ENCODE data around the gene TBX3.

The TBX3 gene

DNA sequence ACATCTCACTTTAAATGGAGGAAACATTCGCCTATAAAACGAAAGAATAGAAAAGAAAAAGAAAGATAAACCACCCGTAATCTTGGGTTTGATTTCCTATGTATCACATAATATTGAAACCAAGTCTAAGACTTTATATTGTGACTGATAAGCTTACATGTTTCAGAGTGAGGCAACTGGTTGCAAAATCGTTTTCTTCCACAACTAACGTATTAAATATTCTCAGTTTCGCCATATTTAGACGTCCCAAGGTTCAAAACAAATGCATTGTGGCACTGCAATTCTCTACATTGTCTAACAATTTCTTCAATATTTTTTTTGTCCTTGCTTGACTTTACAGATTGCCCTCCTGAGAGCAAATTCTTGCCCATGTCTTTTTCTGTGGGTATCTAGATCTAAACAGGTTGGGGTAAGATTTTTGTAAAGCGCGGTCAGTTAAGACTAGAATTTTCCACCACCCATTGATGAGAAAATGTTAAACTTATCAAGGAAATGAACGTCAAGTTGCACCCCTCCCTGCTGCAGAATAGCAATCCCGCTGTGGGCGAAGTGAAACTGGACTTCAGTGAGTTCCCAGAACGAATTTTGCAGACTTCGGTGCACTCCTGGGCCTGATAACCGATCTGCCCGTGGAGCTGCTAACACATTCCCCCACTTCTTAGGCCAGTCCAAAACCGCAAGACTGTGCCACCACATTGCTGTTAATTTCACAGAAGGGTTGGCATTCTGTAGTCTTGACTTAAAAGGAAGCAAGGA, 2.7 kb downstream of the TBX3 start:
- TF ChIP-seq, protein P1, sequence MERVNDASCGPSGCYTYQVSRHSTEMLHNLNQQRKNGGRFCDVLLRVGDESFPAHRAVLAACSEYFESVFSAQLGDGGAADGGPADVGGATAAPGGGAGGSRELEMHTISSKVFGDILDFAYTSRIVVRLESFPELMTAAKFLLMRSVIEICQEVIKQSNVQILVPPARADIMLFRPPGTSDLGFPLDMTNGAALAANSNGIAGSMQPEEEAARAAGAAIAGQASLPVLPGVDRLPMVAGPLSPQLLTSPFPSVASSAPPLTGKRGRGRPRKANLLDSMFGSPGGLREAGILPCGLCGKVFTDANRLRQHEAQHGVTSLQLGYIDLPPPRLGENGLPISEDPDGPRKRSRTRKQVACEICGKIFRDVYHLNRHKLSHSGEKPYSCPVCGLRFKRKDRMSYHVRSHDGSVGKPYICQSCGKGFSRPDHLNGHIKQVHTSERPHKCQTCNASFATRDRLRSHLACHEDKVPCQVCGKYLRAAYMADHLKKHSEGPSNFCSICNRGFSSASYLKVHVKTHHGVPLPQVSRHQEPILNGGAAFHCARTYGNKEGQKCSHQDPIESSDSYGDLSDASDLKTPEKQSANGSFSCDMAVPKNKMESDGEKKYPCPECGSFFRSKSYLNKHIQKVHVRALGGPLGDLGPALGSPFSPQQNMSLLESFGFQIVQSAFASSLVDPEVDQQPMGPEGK (CRISPR knock-in tag; IDR thresholded peaks at IDR 0.05; ENCODE audit: borderline replicate concordance), result no peak
- TF ChIP-seq RARB (CRISPR knock-in tag; IDR thresholded peaks at IDR 0.05) (no peak), ZC3H10 (CRISPR knock-in tag; IDR thresholded peaks at IDR 0.05) (no peak), ZNF565 (CRISPR knock-in tag; conservative IDR thresholded peaks at IDR 0.05; ENCODE audit: low read depth) (no peak), CSDC2 (CRISPR knock-in tag; IDR thresholded peaks at IDR 0.05) (no peak), ZNF8 (CRISPR knock-in tag; IDR thresholded peaks at IDR 0.05) (no peak), GLIS3 (CRISPR knock-in tag; IDR thresholded peaks at IDR 0.05) (no peak)
- TF ChIP-seq, protein P2, sequence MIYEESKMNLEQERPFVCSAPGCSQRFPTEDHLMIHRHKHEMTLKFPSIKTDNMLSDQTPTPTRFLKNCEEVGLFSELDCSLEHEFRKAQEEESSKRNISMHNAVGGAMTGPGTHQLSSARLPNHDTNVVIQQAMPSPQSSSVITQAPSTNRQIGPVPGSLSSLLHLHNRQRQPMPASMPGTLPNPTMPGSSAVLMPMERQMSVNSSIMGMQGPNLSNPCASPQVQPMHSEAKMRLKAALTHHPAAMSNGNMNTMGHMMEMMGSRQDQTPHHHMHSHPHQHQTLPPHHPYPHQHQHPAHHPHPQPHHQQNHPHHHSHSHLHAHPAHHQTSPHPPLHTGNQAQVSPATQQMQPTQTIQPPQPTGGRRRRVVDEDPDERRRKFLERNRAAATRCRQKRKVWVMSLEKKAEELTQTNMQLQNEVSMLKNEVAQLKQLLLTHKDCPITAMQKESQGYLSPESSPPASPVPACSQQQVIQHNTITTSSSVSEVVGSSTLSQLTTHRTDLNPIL (CRISPR knock-in tag; IDR thresholded peaks at IDR 0.05; ENCODE audit: low read depth), result no peak
- TF ChIP-seq, protein P3, sequence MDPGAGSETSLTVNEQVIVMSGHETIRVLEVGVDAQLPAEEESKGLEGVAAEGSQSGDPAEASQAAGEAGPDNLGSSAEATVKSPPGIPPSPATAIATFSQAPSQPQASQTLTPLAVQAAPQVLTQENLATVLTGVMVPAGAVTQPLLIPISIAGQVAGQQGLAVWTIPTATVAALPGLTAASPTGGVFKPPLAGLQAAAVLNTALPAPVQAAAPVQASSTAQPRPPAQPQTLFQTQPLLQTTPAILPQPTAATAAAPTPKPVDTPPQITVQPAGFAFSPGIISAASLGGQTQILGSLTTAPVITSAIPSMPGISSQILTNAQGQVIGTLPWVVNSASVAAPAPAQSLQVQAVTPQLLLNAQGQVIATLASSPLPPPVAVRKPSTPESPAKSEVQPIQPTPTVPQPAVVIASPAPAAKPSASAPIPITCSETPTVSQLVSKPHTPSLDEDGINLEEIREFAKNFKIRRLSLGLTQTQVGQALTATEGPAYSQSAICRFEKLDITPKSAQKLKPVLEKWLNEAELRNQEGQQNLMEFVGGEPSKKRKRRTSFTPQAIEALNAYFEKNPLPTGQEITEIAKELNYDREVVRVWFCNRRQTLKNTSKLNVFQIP (CRISPR knock-in tag; IDR thresholded peaks at IDR 0.05; ENCODE audit: borderline replicate concordance, low read depth), result no peak
- no peak for ATAC-seq

DNA sequence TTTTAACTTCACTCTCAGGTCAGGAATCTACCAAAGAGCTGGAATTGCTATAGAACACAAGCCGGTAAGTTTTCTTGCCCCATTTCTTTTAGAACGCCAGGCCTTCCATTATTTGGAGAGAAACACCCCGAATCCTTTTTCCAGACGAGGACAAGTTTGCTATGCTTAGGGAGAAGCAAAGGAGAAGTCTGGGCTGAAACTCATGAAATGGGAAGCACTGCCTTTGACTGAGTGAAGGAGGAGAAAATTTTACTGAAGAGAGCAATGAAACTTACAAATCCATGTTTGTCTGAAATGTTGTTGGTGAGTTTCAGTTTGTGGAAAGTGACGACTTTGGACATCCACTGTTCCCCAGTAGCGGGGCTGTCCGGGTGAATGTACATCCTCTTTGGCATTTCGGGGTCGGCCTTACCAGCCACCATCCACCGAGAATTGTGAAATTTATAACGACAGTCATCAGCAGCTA, 3.3 kb downstream of the TBX3 start:
- no peak for TF ChIP-seq ZFP30 (CRISPR knock-in tag; IDR thresholded peaks at IDR 0.05)
- TF ChIP-seq ARNTL (CRISPR knock-in tag; IDR thresholded peaks at IDR 0.05; ENCODE audit: borderline replicate concordance, low read depth), result no peak
- TF ChIP-seq, protein P2 (CRISPR knock-in tag; IDR thresholded peaks at IDR 0.05; ENCODE audit: low read depth), result no peak
- TF ChIP-seq ZFP3 (CRISPR knock-in tag; IDR thresholded peaks at IDR 0.05), result no peak
- TF ChIP-seq, protein P3 (CRISPR knock-in tag; IDR thresholded peaks at IDR 0.05; ENCODE audit: borderline replicate concordance, low read depth), result no peak
- TF ChIP-seq TOX (CRISPR knock-in tag; IDR thresholded peaks at IDR 0.05; ENCODE audit: borderline replicate concordance), result no peak
- no peak for TF ChIP-seq ZNF565 (CRISPR knock-in tag; conservative IDR thresholded peaks at IDR 0.05; ENCODE audit: low read depth)
- no peak for TF ChIP-seq RARB (CRISPR knock-in tag; IDR thresholded peaks at IDR 0.05)
- no peak for ATAC-seq

DNA sequence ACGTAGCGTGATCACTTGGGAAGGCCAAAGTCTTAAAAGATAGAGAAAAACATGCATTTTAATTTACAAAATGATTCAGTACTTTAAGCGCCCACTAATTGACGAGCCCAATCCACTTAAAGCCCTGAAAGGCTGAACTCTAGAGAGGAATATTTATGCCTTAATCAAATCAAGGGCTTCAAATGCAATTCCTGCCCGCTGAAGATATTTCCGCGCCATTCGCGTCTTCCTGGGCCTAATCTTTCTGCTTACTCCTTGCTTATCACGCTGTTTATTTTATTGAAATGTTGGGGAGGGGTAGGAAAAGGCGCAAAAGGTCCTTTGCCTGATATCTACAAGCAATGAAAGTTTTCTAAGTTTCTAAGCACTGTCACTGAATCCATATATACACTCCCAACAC, 4.0 kb downstream of the TBX3 start:
- no peak for ATAC-seq

DNA sequence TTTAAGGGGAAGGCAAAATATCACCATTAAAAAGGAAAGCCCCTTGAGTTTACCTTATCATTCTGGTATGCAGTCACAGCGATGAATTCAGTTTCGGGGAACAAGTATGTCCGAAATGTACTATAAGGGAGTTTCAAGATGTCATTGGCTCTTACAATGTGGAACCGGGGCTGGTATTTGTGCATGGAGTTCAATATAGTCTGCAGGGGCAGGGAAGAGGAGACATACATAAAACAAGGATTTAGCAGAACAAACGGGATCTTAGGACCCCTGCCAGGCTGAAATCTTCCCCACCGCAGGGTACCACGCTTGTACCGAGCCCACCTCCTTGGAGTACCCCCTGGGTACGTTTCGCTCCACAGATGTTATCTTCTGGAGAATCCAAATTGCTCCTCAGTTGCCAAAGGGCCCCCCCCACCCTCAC, 4.5 kb downstream of the TBX3 start:
- TF ChIP-seq ZFP3 (CRISPR knock-in tag; IDR thresholded peaks at IDR 0.05) (no peak), ZNF565 (CRISPR knock-in tag; conservative IDR thresholded peaks at IDR 0.05; ENCODE audit: low read depth) (no peak), ZC3H10 (CRISPR knock-in tag; IDR thresholded peaks at IDR 0.05) (no peak), ESRRG (CRISPR knock-in tag; IDR thresholded peaks at IDR 0.05) (no peak), ARNTL (CRISPR knock-in tag; IDR thresholded peaks at IDR 0.05; ENCODE audit: borderline replicate concordance, low read depth) (no peak), TCF4 (CRISPR knock-in tag; IDR thresholded peaks at IDR 0.05; ENCODE audit: borderline replicate concordance) (no peak)
- TF ChIP-seq, protein P4, sequence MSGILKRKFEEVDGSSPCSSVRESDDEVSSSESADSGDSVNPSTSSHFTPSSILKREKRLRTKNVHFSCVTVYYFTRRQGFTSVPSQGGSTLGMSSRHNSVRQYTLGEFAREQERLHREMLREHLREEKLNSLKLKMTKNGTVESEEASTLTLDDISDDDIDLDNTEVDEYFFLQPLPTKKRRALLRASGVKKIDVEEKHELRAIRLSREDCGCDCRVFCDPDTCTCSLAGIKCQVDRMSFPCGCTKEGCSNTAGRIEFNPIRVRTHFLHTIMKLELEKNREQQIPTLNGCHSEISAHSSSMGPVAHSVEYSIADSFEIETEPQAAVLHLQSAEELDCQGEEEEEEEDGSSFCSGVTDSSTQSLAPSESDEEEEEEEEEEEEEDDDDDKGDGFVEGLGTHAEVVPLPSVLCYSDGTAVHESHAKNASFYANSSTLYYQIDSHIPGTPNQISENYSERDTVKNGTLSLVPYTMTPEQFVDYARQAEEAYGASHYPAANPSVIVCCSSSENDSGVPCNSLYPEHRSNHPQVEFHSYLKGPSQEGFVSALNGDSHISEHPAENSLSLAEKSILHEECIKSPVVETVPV (CRISPR knock-in tag; IDR thresholded peaks at IDR 0.05), result no peak
- TF ChIP-seq, protein P2 (CRISPR knock-in tag; IDR thresholded peaks at IDR 0.05; ENCODE audit: low read depth), result no peak
- ATAC-seq, result no peak

More for the DNA sequence above, 4.0 kb downstream of the TBX3 start:
- TF ChIP-seq ISL1 (CRISPR knock-in tag; IDR thresholded peaks at IDR 0.05) (peak; percentile 73), PPARA (CRISPR knock-in tag; IDR thresholded peaks at IDR 0.05; ENCODE audit: borderline replicate concordance) (no peak)
